Ectodermal cell (in vitro differentiated cells): Measurements from ENCODE around the gene CPA3.

Experiments used
- H3K27ac ChIP-seq: 2 replicates; pipeline ENCODE4 v1.7.0; 2013; ENCODE audit warnings: mild to moderate bottlenecking, low read depth, low read length; ENCODE audit not compliant: insufficient read depth, poor library complexity, severe bottlenecking
- H3K27me3 ChIP-seq: 2 replicates; pipeline ENCODE4 v1.7.0; 2013; ENCODE audit warnings: mild to moderate bottlenecking, low read length; ENCODE audit not compliant: insufficient read depth, control insufficient read depth, poor library complexity, severe bottlenecking
- H3K36me3 ChIP-seq: one replicate; pipeline ENCODE4 v1.7.0; 2013; ENCODE audit warnings: low read length; ENCODE audit not compliant: control insufficient read depth, insufficient read depth
- H3K4me1 ChIP-seq: one replicate; pipeline ENCODE4 v1.7.0; 2013; ENCODE audit warnings: low read length; ENCODE audit not compliant: control insufficient read depth, insufficient read depth
- H3K4me3 ChIP-seq: 2 replicates; pipeline ENCODE4 v1.7.0; 2013; ENCODE audit warnings: low read depth, low read length, control low read depth; ENCODE audit not compliant: insufficient read depth
- H3K9me3 ChIP-seq: 2 replicates; pipeline ENCODE4 v1.7.0; 2013; ENCODE audit warnings: mild to moderate bottlenecking, low read length, moderate library complexity; ENCODE audit not compliant: control insufficient read depth
- WGBS, 2 experiments: methylation state at CpG; one replicate each; pipeline ENCODE4 v1.1.7; 2013; ENCODE audit warnings: missing lambda C conversion rate in 2 of 2; 5-methylcytosine and 5-hydroxymethylcytosine counted together

CPA3 gene

GRCh38 chr3:148856384-148856783 is 8.7 kb upstream of the CPA3 start:
- no peaks in the 10 kb centered on the region for H3K4me1 ChIP-seq
- no peaks in the 10 kb centered on the region for H3K36me3 ChIP-seq
- 87 to 96% methylated on average over 3 of the region's 3 CpGs for whole genome bisulfite sequencing, 2 experiments
- H3K27ac ChIP-seq = no peak overlapping the region
- H3K4me3 ChIP-seq = no peak overlapping the region
- H3K9me3 ChIP-seq = no peaks in the 10 kb centered on the region
- H3K27me3 ChIP-seq = no peaks in the 10 kb centered on the region

GRCh38 chr3:148857316-148857715 is 7.8 kb upstream of the CPA3 start:
- Histone ChIP-seq H3K27ac (no peak overlapping the region), H3K27me3 (no peaks in the 10 kb centered on the region), H3K4me3 (no peak overlapping the region), H3K36me3 (no peaks in the 10 kb centered on the region), H3K4me1 (no peaks in the 10 kb centered on the region), H3K9me3 (no peaks in the 10 kb centered on the region)
- 90 to 94% methylated on average over 4 of the region's 4 CpGs for WGBS, 2 experiments

GRCh38 chr3:148861277-148861869 is 3.7 kb upstream of the CPA3 start:
- no peak overlapping the region for H3K27ac ChIP-seq
- WGBS, 2 experiments = 71% methylated on average over 1 of the region's 1 CpG; no CpG with 5 or more reads in 1 of the 2 experiments
- H3K4me3 ChIP-seq = no peak overlapping the region
- H3K4me1 ChIP-seq = no peaks in the 10 kb centered on the region
- H3K9me3 ChIP-seq = no peaks in the 10 kb centered on the region
- no peaks in the 10 kb centered on the region for H3K36me3 ChIP-seq
- no peaks in the 10 kb centered on the region for H3K27me3 ChIP-seq

- no peaks in the 10 kb centered on the region for H3K27me3 ChIP-seq
- WGBS, 2 experiments = 79 to 85% methylated on average over 4 of the region's 4 CpGs
- no peaks in the 10 kb centered on the region for H3K4me1 ChIP-seq
Observed at GRCh38 chr3:148863297-148863696, 1.8 kb upstream of the CPA3 start.

GRCh38 chr3:148863814-148864213 is 1.3 kb upstream of the CPA3 start:
- H3K4me1 ChIP-seq = no peaks in the 10 kb centered on the region
- no peaks in the 10 kb centered on the region for H3K36me3 ChIP-seq
- no peak overlapping the region for H3K4me3 ChIP-seq
- no peaks in the 10 kb centered on the region for H3K9me3 ChIP-seq
- whole genome bisulfite sequencing, 2 experiments = 90 to 95% methylated on average over 2 to 5 of the region's 5 CpGs
- H3K27me3 ChIP-seq = no peaks in the 10 kb centered on the region
- H3K27ac ChIP-seq = no peak overlapping the region

More at GRCh38 chr3:148863297-148863696, 1.8 kb upstream of the CPA3 start:
- no peak overlapping the region for H3K4me3 ChIP-seq
- no peak overlapping the region for H3K27ac ChIP-seq
- H3K9me3 ChIP-seq = no peaks in the 10 kb centered on the region
- H3K36me3 ChIP-seq = no peaks in the 10 kb centered on the region

- Histone ChIP-seq H3K9me3 (no peaks in the 10 kb centered on the region), H3K4me1 (no peaks in the 10 kb centered on the region), H3K36me3 (no peaks in the 10 kb centered on the region), H3K27me3 (no peaks in the 10 kb centered on the region), H3K4me3 (no peak overlapping the region), H3K27ac (no peak overlapping the region)
- 77 to 88% methylated on average over 4 of the region's 4 CpGs for WGBS, 2 experiments
Observed at GRCh38 chr3:148866261-148866660, 1.2 kb downstream of the CPA3 start.

- 91 to 95% methylated on average over 9 of the region's 9 CpGs for WGBS, 2 experiments
- H3K27ac ChIP-seq = no peak overlapping the region
- no peaks in the 10 kb centered on the region for H3K9me3 ChIP-seq
- H3K27me3 ChIP-seq = no peaks in the 10 kb centered on the region
- no peak overlapping the region for H3K4me3 ChIP-seq
- no peaks in the 10 kb centered on the region for H3K4me1 ChIP-seq
- H3K36me3 ChIP-seq = no peaks in the 10 kb centered on the region
Observed at GRCh38 chr3:148873270-148873927, 8.3 kb downstream of the CPA3 start.

- Histone ChIP-seq H3K36me3 (no peaks in the 10 kb centered on the region), H3K9me3 (no peaks in the 10 kb centered on the region), H3K4me3 (no peak overlapping the region), H3K4me1 (no peaks in the 10 kb centered on the region), H3K27ac (no peak overlapping the region), H3K27me3 (no peaks in the 10 kb centered on the region)
- WGBS, 2 experiments = 94 to 100% methylated on average over 1 of the region's 1 CpG
Observed at GRCh38 chr3:148873977-148874376, 8.9 kb downstream of the CPA3 start.

- no peaks in the 10 kb centered on the region for H3K4me1 ChIP-seq
- no peaks in the 10 kb centered on the region for H3K9me3 ChIP-seq
- no peaks in the 10 kb centered on the region for H3K36me3 ChIP-seq
- H3K4me3 ChIP-seq = no peak overlapping the region
- no peak overlapping the region for H3K27ac ChIP-seq
- no peaks in the 10 kb centered on the region for H3K27me3 ChIP-seq
Observed at GRCh38 chr3:148878095-148878494, 13.0 kb downstream of the CPA3 start.

- no peaks in the 10 kb centered on the region for H3K27me3 ChIP-seq
- no peak overlapping the region for H3K27ac ChIP-seq
- H3K36me3 ChIP-seq = no peaks in the 10 kb centered on the region
- H3K9me3 ChIP-seq = no peaks in the 10 kb centered on the region
- no peaks in the 10 kb centered on the region for H3K4me1 ChIP-seq
- no peak overlapping the region for H3K4me3 ChIP-seq
Observed at GRCh38 chr3:148879256-148879655, 14.2 kb downstream of the CPA3 start.
